ENCODE data around the gene GLTP. TPM values are rescaled to one million over a fixed set of nuclear protein-coding genes. Genes with fewer than 3 reads are reported as not detected.
A peak's percentile ranks its signal among the peaks of the same experiment; 100 is the strongest.

GLTP gene
- total and polyA plus RNA-seq, 2 of the 13 experiments (the other 11 are each of a cell fraction or from before 2014, with no cell fraction given) = 10.7 to 12.9 TPM

GRCh38 chr12:109899783-109900751 is 19.7 kb upstream of the GLTP start, which contains the start of gene TCHP (continued):
- TF ChIP-seq MAFK (conservative IDR thresholded peaks at IDR 0.05 in 1 of 2, IDR thresholded peaks at IDR 0.05 in 1 of 2; ENCODE audit: low read length in 2 of 2) (no peak), ZBTB34 (CRISPR knock-in tag; IDR thresholded peaks at IDR 0.05) (peak; percentile 46; the same call in 1 of the 2 replicates), MXD3 (CRISPR knock-in tag; IDR thresholded peaks at IDR 0.05) (peak; percentile 57; the same call in 1 of the 2 replicates), ZIK1 (CRISPR knock-in tag; IDR thresholded peaks at IDR 0.05; ENCODE audit: borderline replicate concordance, low read depth) (no peak), PHF8 (CRISPR knock-in tag; IDR thresholded peaks at IDR 0.05) (peak; percentile 92), FOXP4 (CRISPR knock-in tag; IDR thresholded peaks at IDR 0.05) (peak; percentile 46), SIN3A (IDR thresholded peaks at IDR 0.05; ENCODE audit: borderline replicate concordance, low read depth, low read length) (peak; percentile 94; the same call in 1 of the 2 replicates), ZFP36L2 (CRISPR knock-in tag; IDR thresholded peaks at IDR 0.05) (no peak), MZF1 (CRISPR knock-in tag; IDR thresholded peaks at IDR 0.05; ENCODE audit: borderline replicate concordance) (no peak), RXRA (CRISPR knock-in tag; IDR thresholded peaks at IDR 0.05) (peak; percentile 62), NR0B2 (CRISPR knock-in tag; IDR thresholded peaks at IDR 0.05) (peak; percentile 57; the same call in 1 of the 2 replicates), GRHL1 (CRISPR knock-in tag; conservative IDR thresholded peaks at IDR 0.05) (no peak), ZNF256 (CRISPR knock-in tag; conservative IDR thresholded peaks at IDR 0.05) (no peak), ZFP90 (CRISPR knock-in tag; IDR thresholded peaks at IDR 0.05; ENCODE audit: borderline replicate concordance) (no peak), ETV5 (CRISPR knock-in tag; IDR thresholded peaks at IDR 0.05; ENCODE audit: borderline replicate concordance) (peak; percentile 62), PHF20 (CRISPR knock-in tag; IDR thresholded peaks at IDR 0.05) (peak; percentile 77), SRSF9 (IDR thresholded peaks at IDR 0.05; ENCODE audit: borderline replicate concordance, insufficient read depth, low read depth, low read length, poor library complexity, severe bottlenecking) (no peak), ZNF224 (CRISPR knock-in tag; IDR thresholded peaks at IDR 0.05) (no peak), ZNF550 (CRISPR knock-in tag; IDR thresholded peaks at IDR 0.05; ENCODE audit: borderline replicate concordance) (no peak), ZNF451 (CRISPR knock-in tag; IDR thresholded peaks at IDR 0.05) (peak; percentile 55; the same call in 1 of the 2 replicates), SMC3 (IDR thresholded peaks at IDR 0.05; ENCODE audit: low read length) (0 out of 2 replicates have a peak, but pooled peaks have one; percentile 7)
